C1 segment of cervical spinal cord (tissue), 14 donors: ENCODE measurements around the gene SF3B1.
"Not testable (repeated sequence)": the region's sequence is repeated elsewhere in the genome, so short reads cannot be mapped to it uniquely, and the experiment has no call there.

Experiments used
- DNase-seq, 14 donors: peaks; one replicate each; lab custom pipeline; 2025; lab: John Stamatoyannopoulos, UW

SF3B1 gene, protein sequence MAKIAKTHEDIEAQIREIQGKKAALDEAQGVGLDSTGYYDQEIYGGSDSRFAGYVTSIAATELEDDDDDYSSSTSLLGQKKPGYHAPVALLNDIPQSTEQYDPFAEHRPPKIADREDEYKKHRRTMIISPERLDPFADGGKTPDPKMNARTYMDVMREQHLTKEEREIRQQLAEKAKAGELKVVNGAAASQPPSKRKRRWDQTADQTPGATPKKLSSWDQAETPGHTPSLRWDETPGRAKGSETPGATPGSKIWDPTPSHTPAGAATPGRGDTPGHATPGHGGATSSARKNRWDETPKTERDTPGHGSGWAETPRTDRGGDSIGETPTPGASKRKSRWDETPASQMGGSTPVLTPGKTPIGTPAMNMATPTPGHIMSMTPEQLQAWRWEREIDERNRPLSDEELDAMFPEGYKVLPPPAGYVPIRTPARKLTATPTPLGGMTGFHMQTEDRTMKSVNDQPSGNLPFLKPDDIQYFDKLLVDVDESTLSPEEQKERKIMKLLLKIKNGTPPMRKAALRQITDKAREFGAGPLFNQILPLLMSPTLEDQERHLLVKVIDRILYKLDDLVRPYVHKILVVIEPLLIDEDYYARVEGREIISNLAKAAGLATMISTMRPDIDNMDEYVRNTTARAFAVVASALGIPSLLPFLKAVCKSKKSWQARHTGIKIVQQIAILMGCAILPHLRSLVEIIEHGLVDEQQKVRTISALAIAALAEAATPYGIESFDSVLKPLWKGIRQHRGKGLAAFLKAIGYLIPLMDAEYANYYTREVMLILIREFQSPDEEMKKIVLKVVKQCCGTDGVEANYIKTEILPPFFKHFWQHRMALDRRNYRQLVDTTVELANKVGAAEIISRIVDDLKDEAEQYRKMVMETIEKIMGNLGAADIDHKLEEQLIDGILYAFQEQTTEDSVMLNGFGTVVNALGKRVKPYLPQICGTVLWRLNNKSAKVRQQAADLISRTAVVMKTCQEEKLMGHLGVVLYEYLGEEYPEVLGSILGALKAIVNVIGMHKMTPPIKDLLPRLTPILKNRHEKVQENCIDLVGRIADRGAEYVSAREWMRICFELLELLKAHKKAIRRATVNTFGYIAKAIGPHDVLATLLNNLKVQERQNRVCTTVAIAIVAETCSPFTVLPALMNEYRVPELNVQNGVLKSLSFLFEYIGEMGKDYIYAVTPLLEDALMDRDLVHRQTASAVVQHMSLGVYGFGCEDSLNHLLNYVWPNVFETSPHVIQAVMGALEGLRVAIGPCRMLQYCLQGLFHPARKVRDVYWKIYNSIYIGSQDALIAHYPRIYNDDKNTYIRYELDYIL

GRCh38 chr2:197434541-197435513, at the start of gene SF3B1:
Gene SF3B1 (minus strand): TSS chr2:197435028. CDS start chr2:197434999, 29 bp downstream.
- DNase-seq: peak; percentile 83 to 98 (median 97)

DNA sequence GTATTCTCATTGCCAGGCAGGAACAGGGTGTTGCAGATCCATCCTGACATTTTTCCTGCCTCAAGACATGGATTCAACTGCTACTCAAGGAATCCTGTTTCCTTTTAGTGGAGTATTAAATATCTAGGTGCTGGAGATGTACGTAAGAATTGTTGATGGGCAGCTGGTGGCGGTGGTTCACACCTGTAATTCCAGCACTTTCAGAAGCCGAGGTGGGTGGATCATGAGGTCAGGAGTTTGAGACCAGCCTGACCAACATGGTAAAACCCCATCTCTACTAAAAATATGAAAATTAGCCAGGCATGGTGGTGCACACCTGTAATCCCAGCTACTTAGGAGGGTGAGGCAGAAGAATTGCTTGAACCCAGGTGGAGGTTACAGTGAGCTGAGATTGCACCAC, 49.4 kb upstream of the SF3B1 start:
- not testable (repeated sequence) for DNase-seq

GRCh38 chr2:197480165-197481036, 45.6 kb upstream of the SF3B1 start:
- no peak for DNase-seq

- no peak for DNase-seq
These were observed 43.0 kb upstream of the SF3B1 start for GRCh38 chr2:197477797-197478196.

DNA sequence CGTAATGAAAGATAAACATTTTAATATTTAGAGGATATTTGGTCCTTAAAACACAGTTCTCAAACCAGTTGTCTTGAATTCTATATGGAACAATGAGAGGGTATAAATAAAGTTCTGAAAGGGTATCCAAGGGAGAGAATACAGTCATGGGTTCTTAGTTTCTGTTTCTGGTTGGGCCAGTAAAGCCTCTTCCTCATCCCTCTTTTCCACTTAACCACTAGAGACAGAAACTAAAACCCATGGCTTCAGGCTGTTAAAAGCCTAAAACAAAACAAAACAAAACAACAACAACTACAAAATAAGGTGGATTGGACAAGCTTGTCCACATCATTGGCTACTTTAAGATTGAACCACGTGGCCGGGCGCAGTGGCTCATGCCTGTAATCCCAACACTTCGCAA, 37.3 kb upstream of the SF3B1 start:
- DNase-seq: no peak

DNA sequence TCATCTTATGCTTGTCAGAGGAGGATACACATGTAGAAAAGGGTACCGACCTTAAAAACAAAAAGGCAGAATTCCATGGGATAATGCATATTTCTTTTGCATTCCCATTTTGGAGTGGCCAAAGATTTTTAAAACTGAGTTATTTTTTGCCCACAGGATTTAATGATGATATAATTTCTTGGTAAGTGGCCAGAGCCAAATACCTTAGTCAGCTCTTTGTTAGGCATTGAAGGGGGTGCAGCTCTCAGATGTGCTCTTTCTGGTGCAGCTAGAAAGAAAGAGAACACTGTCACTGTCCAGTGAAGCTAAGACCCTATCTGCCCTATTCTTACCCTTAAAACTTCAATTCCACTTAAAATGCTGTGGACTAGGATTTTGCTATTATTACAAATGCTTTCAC, 29.3 kb upstream of the SF3B1 start:
- DNase-seq: no peak

- DNase-seq: no peak
These were observed 26.2 kb upstream of the SF3B1 start for GRCh38 chr2:197461057-197461456.

GRCh38 chr2:197460649-197461048, 25.8 kb upstream of the SF3B1 start:
- no peak for DNase-seq

- DNase-seq: no peak
These were observed 20.6 kb upstream of the SF3B1 start for GRCh38 chr2:197455428-197455827.

- DNase-seq: no peak
These were observed 20.1 kb upstream of the SF3B1 start for GRCh38 chr2:197454923-197455322.

DNA sequence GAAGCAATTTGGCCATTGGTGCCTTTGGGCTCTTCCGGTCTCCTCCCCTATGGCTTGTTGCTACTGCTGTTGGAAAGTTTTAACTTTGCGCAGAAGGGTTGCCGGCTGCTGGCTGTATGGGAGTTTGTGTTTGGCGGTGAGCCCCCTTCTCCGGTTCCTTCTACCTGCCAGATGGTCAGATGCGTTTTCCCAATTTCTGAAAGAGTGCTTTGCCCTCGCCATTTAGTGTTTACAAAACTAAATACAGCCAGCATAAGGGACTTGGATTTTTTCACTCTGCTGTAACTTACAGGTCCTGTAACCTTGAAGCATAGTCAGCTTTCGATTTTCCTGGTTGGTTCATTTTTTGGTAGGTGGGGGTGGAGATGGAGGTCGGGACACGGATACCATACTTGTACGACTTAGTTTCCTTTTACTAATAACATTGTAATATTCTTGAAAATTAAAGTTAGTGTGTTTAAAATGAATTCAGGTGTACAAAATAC, 19.1 kb upstream of the SF3B1 start:
- peak in 2 of 14 donors; percentile 60 to 70 for DNase-seq

- peak; percentile 91 to 100 (median 98) for DNase-seq
These were observed 18.5 kb upstream of the SF3B1 start, which contains the start of gene COQ10B for GRCh38 chr2:197453123-197453913. Gene COQ10B (plus strand): TSS chr2:197453552. CDS start chr2:197453561, 9 bp downstream.

DNA sequence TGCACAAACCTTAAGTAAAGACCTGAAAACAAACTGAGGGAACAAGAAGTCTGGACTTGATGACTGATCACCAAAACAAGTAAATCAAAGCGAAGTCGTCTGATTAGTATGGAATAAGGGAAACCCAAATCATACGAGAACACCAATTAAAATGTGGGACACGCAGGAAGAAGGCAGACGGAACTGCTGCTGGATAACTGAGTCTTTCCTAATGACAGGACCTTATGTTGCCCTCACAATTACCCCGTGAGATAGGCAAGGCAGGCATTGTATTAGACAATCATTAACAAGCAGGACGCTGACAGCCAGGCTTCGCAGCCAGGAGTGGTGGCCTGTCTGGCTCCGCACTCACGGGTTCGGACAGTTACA, 17.9 kb upstream of the SF3B1 start:
- no peak for DNase-seq

DNA sequence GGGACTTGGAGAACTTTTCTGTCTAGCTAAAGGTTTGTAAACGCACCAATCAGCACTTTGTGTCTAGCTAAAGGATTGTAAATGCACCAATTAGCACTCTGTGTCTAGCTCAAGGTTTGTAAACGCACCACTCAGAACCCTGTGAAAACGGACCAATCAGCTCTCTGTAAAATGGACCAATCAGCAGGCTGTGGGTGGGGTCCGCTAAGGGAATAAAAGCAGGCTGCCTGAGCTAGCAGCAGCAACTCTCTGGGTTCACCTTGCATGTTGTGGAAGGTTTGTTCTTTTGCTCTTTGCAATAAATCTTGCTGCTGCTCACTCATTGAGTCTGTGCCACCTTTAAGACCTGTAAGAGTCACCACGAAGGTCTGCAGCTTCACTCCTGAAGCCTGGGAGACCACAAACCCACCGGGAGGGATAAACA, 16.1 kb upstream of the SF3B1 start:
- DNase-seq: not testable (repeated sequence)

- no peak for DNase-seq
These were observed 15.6 kb upstream of the SF3B1 start for GRCh38 chr2:197450465-197450864.

GRCh38 chr2:197446844-197447243, 12.0 kb upstream of the SF3B1 start:
- DNase-seq: no peak

GRCh38 chr2:197445746-197446145, 10.9 kb upstream of the SF3B1 start:
- no peak for DNase-seq

GRCh38 chr2:197442857-197443256, 8.0 kb upstream of the SF3B1 start:
- peak in 1 of 14 donors; percentile 8 for DNase-seq
